GM20000 (cell line): ENCODE measurements around the gene HEPHL1.

Experiments used
- DNase-seq: peaks from one replicate; pipeline ENCODE4 v3.0.0; 2012; ENCODE audit warnings: low spot score
- CTCF ChIP-seq: IDR thresholded peaks from 2 replicates; pipeline ENCODE4 v1.5.1; 2012; ENCODE audit warnings: mild to moderate bottlenecking, control low read depth; ENCODE audit errors: extremely low read depth, missing control alignments

Gene HEPHL1

GRCh38 chr11:94049351-94049750, 28.2 kb downstream of the HEPHL1 start:
- DNase-seq: no peak
- TF ChIP-seq CTCF: no peak

- TF ChIP-seq CTCF: no peak
- no peak for DNase-seq
Measured at GRCh38 chr11:94058630-94059029, 37.5 kb downstream of the HEPHL1 start.

- no peak for DNase-seq
- no peak for TF ChIP-seq CTCF
Measured at GRCh38 chr11:94059065-94059464, 37.9 kb downstream of the HEPHL1 start.

- TF ChIP-seq CTCF: no peak
- no peak for DNase-seq
Measured at GRCh38 chr11:94060401-94060800, 39.2 kb downstream of the HEPHL1 start.

- TF ChIP-seq CTCF: no peak
- no peak for DNase-seq
Measured at GRCh38 chr11:94062360-94062759, 41.2 kb downstream of the HEPHL1 start.

- TF ChIP-seq CTCF: no peak
- DNase-seq: no peak
Measured at GRCh38 chr11:94066901-94067429, 45.8 kb downstream of the HEPHL1 start.

- no peak for TF ChIP-seq CTCF
- DNase-seq: no peak
Measured at GRCh38 chr11:94068764-94069163, 47.6 kb downstream of the HEPHL1 start.
